IMR-90 (cell line): Measurements from ENCODE around the gene TVP23A. TPM values are rescaled to one million over a fixed set of nuclear protein-coding genes. Genes with fewer than 3 reads are reported as not detected.

Experiments used
- ATAC-seq: fragments of 200-7000 bp; cut with Tn5 transposase; 2 replicates; pipeline ENCODE4 v1.9.1; 2020; ENCODE audit warnings: low read depth, mild to moderate bottlenecking, moderate library complexity
- BruUV-seq: library from RNA; stranded (reverse); fragments of 400-500 nt; replicated peaks from 2 replicates; lab custom pipeline; 2021; lab: Mats Ljungman, UMichigan
- CTCF ChIA-PET: fragments of 300-600 bp; formaldehyde crosslinking; extraction: SDS; loops from one replicate; lab custom pipeline; 2021; ENCODE audit warnings: antibody characterized with exemption; lab: Yijun Ruan, JAX
- POLR2A ChIA-PET: fragments of 300-600 bp; sonication (Branson Sonifier 250); formaldehyde crosslinking; loops from one replicate; lab custom pipeline; 2022; ENCODE audit warnings: antibody characterized with exemption; ENCODE audit not compliant: unreplicated experiment; lab: Charles Lee
- DNase-seq: peaks from one replicate; pipeline ENCODE4 v3.0.0; 2013
- H2AFZ ChIP-seq: replicated peaks from 2 replicates; pipeline ENCODE3; 2013; ENCODE audit warnings: low read length, mild to moderate bottlenecking; ENCODE audit not compliant: poor library complexity
- H2AK5ac ChIP-seq: 2 replicates; pipeline ENCODE4 v1.6.1; 2013; ENCODE audit warnings: low read depth, low read length, inconsistent platforms
- H2AK9ac ChIP-seq: replicated peaks from 2 replicates; pipeline ENCODE3; 2013; ENCODE audit warnings: mild to moderate bottlenecking, low read depth, low read length, moderate library complexity; ENCODE audit not compliant: poor library complexity
- H2BK120ac ChIP-seq: 2 replicates; pipeline ENCODE4 v1.6.1; 2013; ENCODE audit warnings: low read depth, low read length, inconsistent platforms
- H2BK15ac ChIP-seq: 3 replicates; pipeline ENCODE4 v1.6.1; 2013; ENCODE audit warnings: low read depth, low read length, inconsistent platforms
- H2BK20ac ChIP-seq: 2 replicates; pipeline ENCODE4 v1.6.1; 2013; ENCODE audit warnings: low read depth, mild to moderate bottlenecking, inconsistent platforms, low read length, moderate library complexity
- H2BK5ac ChIP-seq: 2 replicates; pipeline ENCODE4 v1.6.1; 2013; ENCODE audit warnings: mild to moderate bottlenecking, low read depth, low read length, inconsistent platforms; ENCODE audit not compliant: poor library complexity, severe bottlenecking
- H3K14ac ChIP-seq: replicated peaks from 2 replicates; pipeline ENCODE4 v1.6.1; 2013; ENCODE audit warnings: low read depth, low read length, inconsistent platforms
- H3K18ac ChIP-seq: 2 replicates; pipeline ENCODE4 v1.6.1; 2013; ENCODE audit warnings: low read depth, low read length, control low read depth
- H3K23ac ChIP-seq: 2 replicates; pipeline ENCODE4 v1.6.1; 2013; ENCODE audit warnings: low read depth, low read length, inconsistent platforms
- H3K27ac ChIP-seq: 2 replicates; pipeline ENCODE4 v1.5.1; 2013; ENCODE audit warnings: mild to moderate bottlenecking, control low read depth, low read length; ENCODE audit not compliant: insufficient read depth
- H3K27me3 ChIP-seq: 2 replicates; pipeline ENCODE4 v1.6.1; 2013; ENCODE audit warnings: low read length; ENCODE audit not compliant: control insufficient read depth, insufficient read depth
- H3K36me3 ChIP-seq: 2 replicates; pipeline ENCODE4 v1.6.1; 2013; ENCODE audit warnings: low read length, mixed read lengths; ENCODE audit not compliant: control insufficient read depth, insufficient read depth
- H3K4ac ChIP-seq: 2 replicates; pipeline ENCODE4 v1.6.1; 2013; ENCODE audit warnings: low read depth, low read length, inconsistent platforms
- H3K4me1 ChIP-seq: 2 replicates; pipeline ENCODE4 v1.6.1; 2013; ENCODE audit warnings: low read length, mixed read lengths; ENCODE audit not compliant: control insufficient read depth, insufficient read depth
- H3K4me2 ChIP-seq: 2 replicates; pipeline ENCODE4 v1.6.1; 2013; ENCODE audit warnings: low read depth, mild to moderate bottlenecking, control low read depth, low read length, moderate library complexity
- H3K4me3 ChIP-seq: 2 replicates; pipeline ENCODE4 v1.5.1; 2013; ENCODE audit warnings: low read depth, mild to moderate bottlenecking, control low read depth, low read length, moderate library complexity; ENCODE audit not compliant: insufficient read depth
- H3K56ac ChIP-seq: 2 replicates; pipeline ENCODE4 v1.6.1; 2013; ENCODE audit warnings: low read length, inconsistent platforms; ENCODE audit not compliant: insufficient read depth; ENCODE audit errors: extremely low read depth
- H3K79me1 ChIP-seq, 2 experiments: 2 replicates each; pipeline ENCODE4 v1.6.1; 2013; ENCODE audit warnings: low read length in 2 of 2, inconsistent platforms in 1 of 2, low read depth in 1 of 2
- H3K9ac ChIP-seq: 2 replicates; pipeline ENCODE4 v1.6.1; 2013; ENCODE audit warnings: low read depth, low read length, control low read depth
- H3K9me1 ChIP-seq: 2 replicates; pipeline ENCODE4 v1.6.1; 2013; ENCODE audit warnings: low read length, inconsistent platforms; ENCODE audit not compliant: insufficient read depth
- H3K9me3 ChIP-seq: 2 replicates; pipeline ENCODE4 v1.6.1; 2013; ENCODE audit warnings: low read length; ENCODE audit not compliant: control insufficient read depth, insufficient read depth
- H4K20me1 ChIP-seq: 2 replicates; pipeline ENCODE4 v1.6.1; 2013; ENCODE audit warnings: low read length, inconsistent platforms; ENCODE audit not compliant: insufficient read depth
- H4K5ac ChIP-seq: 2 replicates; pipeline ENCODE4 v1.6.1; 2013; ENCODE audit warnings: mild to moderate bottlenecking, low read depth, low read length, control low read depth
- H4K8ac ChIP-seq, 2 experiments: 2 replicates each; pipeline ENCODE4 v1.6.1; 2013; ENCODE audit warnings: low read depth in 2 of 2, low read length in 2 of 2, control low read depth in 1 of 2, inconsistent platforms in 1 of 2
- H4K91ac ChIP-seq: 2 replicates; pipeline ENCODE4 v1.6.1; 2013; ENCODE audit warnings: low read depth, low read length, inconsistent platforms; ENCODE audit not compliant: insufficient read depth
- BHLHE40 ChIP-seq: fragments of 150-350 bp; IDR thresholded peaks from 2 replicates; pipeline ENCODE4 v1.6.1; 2016; ENCODE audit warnings: mild to moderate bottlenecking, low read depth, low read length
- MXI1 ChIP-seq: IDR thresholded peaks from 2 replicates; pipeline ENCODE4 v1.6.1; 2012; ENCODE audit warnings: low read depth, mild to moderate bottlenecking, low read length, moderate library complexity, borderline replicate concordance
- POLR2A ChIP-seq: IDR thresholded peaks from 2 replicates; pipeline ENCODE4 v1.6.1; 2012; ENCODE audit warnings: mild to moderate bottlenecking, low read depth, low read length
- WGBS, 2 experiments: methylation state at CpG; one replicate each; pipeline versions ENCODE4 v1.1.5 to v1.1.7; 2013; ENCODE audit warnings: missing lambda C conversion rate in 2 of 2; ENCODE audit not compliant: insufficient read length in 1 of 2; ENCODE audit errors: extremely low coverage in 2 of 2; 5-methylcytosine and 5-hydroxymethylcytosine counted together
- dilution Hi-C: fragments of 300-500 bp; cut with HindIII; formaldehyde crosslinking; loops from one replicate; pipeline ENCODE4 v1.14.3; 2018; ENCODE audit warnings: low sequenced_read_pairs; ENCODE audit not compliant: unreplicated experiment
- in situ Hi-C: fragments of 300-500 bp; cut with MboI; formaldehyde crosslinking; loops from 3 replicates; pipeline ENCODE4 v1.14.3; 2019; ENCODE audit warnings: low sequenced_read_pairs, inconsistent platforms, mixed read lengths
- intact Hi-C: fragments of 100-400 bp; cut with micrococcal nuclease; formaldehyde crosslinking; loops from 2 replicates; pipeline ENCODE4 v1.10.0; 2022
- polyA plus RNA-seq, 3 experiments: library from polyadenylated mRNA; depleted of rRNA; stranded (reverse); fragments of >200 nt; gene quantifications; 2 replicates each; pipeline ENCODE4 v1.2.3, GENCODE V29; 2012; ENCODE audit warnings: low replicate concordance in 1 of 3
- total RNA-seq: library from RNA; depleted of rRNA; stranded (reverse); fragments of >200 nt; gene quantifications from 2 replicates; pipeline ENCODE4 v1.2.3, GENCODE V29; 2012

Gene TVP23A
- total and polyA plus RNA-seq, 2 of the 4 experiments (the other 2 are of a cell fraction), result not detected

GRCh38 chr16:10744370-10745030, 74.1 kb downstream of the TVP23A start:
- Histone ChIP-seq H3K79me1 (peaks cover 2 to 15% of the 10 kb centered on the region in 2 experiments; a peak in 3 of 4 replicates), H3K27ac (peak overlapping the region; percentile 80), H3K27me3 (no peaks in the 10 kb centered on the region), H3K9ac (peak overlapping the region; percentile 67), H3K56ac (peak overlapping the region; percentile 89), H2BK15ac (no peak overlapping the region), H3K4me2 (peak overlapping the region; percentile 83), H2BK20ac (peak overlapping the region; percentile 45; the same call in 1 of the 2 replicates), H2BK5ac (peak overlapping the region; percentile 84), H3K9me3 (no peaks in the 10 kb centered on the region), H4K20me1 (no peaks in the 10 kb centered on the region), H3K14ac (peak overlapping the region; percentile 89), H4K91ac (peak overlapping the region; percentile 84), H2AK5ac (peak overlapping the region; percentile 49; the same call in 1 of the 2 replicates), H3K23ac (peak overlapping the region; percentile 97), H2BK120ac (peak overlapping the region; percentile 80), H2AFZ (peak overlapping the region; percentile 97), H3K4ac (peak overlapping the region; percentile 92), H3K4me3 (peak overlapping the region; percentile 48), H2AK9ac (peak overlapping the region; percentile 88), H3K9me1 (no peaks in the 10 kb centered on the region), H3K36me3 (no peaks in the 10 kb centered on the region), H4K8ac (peak overlapping the region; percentile 49 to 75), H3K4me1 (peaks cover 4% of the 10 kb centered on the region), H4K5ac (peak overlapping the region; percentile 23), H3K18ac (peak overlapping the region; percentile 3)
- peak; percentile 13 for ATAC-seq
- peak; percentile 49 for DNase-seq
- no CpG with 5 or more reads among the region's 17 CpGs for WGBS, 2 experiments
- in situ Hi-C loops, result loop anchor here (10.0 kb wide), 1 partner anchor 1590 kb away; no protein-coding TSS in a partner anchor
- POLR2A ChIA-PET, result no interaction called here
- dilution Hi-C loops, result no loop called here
- no TSS peak for BruUV-seq
- intact Hi-C loops, result loop anchor here (2.0 kb wide), 1 partner anchor 174 kb away; no protein-coding TSS in a partner anchor
- TF ChIP-seq BHLHE40 (peak; percentile 44), POLR2A (no peak), MXI1 (0 out of 2 replicates have a peak, but pooled peaks have one; percentile 38)
- CTCF ChIA-PET, result interaction anchor here (0.6 to 0.8 kb wide), 3 partner anchors 144 to 235 kb away, joined by 3 to 4 read pairs (median 3); no protein-coding TSS in a partner anchor
